SU-DHL-6 (cell line): Measurements from ENCODE around the gene BICD1.

Experiments used
- EZH2phosphoT487 ChIP-seq: fragments of 200-600 bp; sonication (generic), shearing (Covaris generic); conservative IDR thresholded peaks from 2 replicates; pipeline ENCODE4 v1.6.1; 2018; ENCODE audit warnings: mild to moderate bottlenecking, antibody characterized with exemption, low read length, moderate library complexity, mixed read lengths
- TF ChIP-seq, protein P1 (sequence below): fragments of 200-600 bp; sonication (generic); IDR thresholded peaks from one replicate; pipeline ENCODE4 v1.5.1; 2017; ENCODE audit warnings: antibody characterized with exemption, mild to moderate bottlenecking, low read length, moderate library complexity; ENCODE audit not compliant: insufficient read depth, poor library complexity, severe bottlenecking

DNA sequence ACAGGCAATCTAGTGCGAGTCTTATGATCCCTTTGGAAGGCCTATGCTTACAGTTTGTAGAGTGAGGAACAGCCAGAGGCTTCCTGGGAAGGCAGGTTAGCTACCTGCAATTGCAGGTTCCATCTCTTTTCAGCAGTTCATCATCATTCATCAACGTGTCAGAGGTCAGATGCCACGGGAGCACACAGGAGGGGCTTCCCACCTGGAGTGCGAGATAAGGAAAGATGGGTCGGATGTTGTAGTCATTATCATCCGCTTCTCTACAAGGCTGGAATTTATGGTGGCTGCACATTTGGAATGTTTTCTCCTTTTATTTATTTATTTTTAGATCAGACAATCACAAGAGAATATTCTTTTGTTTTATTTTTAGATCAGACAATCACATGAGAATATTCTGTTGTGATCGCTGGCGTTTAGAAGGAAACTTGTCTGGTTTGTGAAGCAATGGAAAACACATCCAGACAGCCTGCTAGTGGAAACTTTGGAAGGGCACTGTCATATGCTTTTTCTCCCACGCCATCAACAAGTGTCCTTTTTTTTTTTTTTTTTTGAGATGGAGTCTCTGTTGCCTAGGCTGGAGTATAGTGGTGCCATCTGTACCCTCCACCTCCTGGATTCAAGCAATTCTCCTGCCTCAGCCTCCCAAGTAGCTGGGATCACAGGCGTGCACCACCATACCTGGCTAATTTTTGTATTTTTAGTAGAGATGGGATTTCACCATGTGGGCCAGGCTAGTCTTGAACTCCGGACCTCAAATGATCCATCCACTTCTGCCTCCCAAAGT, 1.9 kb upstream of the BICD1 start:
- TF ChIP-seq, protein P1, sequence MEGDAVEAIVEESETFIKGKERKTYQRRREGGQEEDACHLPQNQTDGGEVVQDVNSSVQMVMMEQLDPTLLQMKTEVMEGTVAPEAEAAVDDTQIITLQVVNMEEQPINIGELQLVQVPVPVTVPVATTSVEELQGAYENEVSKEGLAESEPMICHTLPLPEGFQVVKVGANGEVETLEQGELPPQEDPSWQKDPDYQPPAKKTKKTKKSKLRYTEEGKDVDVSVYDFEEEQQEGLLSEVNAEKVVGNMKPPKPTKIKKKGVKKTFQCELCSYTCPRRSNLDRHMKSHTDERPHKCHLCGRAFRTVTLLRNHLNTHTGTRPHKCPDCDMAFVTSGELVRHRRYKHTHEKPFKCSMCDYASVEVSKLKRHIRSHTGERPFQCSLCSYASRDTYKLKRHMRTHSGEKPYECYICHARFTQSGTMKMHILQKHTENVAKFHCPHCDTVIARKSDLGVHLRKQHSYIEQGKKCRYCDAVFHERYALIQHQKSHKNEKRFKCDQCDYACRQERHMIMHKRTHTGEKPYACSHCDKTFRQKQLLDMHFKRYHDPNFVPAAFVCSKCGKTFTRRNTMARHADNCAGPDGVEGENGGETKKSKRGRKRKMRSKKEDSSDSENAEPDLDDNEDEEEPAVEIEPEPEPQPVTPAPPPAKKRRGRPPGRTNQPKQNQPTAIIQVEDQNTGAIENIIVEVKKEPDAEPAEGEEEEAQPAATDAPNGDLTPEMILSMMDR, result no peak
- TF ChIP-seq EZH2phosphoT487, result no peak
